OCI-LY7 (cell line): ENCODE measurements around the gene GSK3A. TPM values are rescaled to one million over a fixed set of nuclear protein-coding genes. Genes with fewer than 3 reads are reported as not detected.

ENCODE experiments used
- BruUV-seq: library from RNA; stranded (reverse); fragments of 400-500 nt; replicated peaks from 2 replicates; lab custom pipeline; 2021; lab: Mats Ljungman, UMichigan
- CTCF ChIA-PET: fragments of 300-600 bp; sonication (Branson Sonifier 250); formaldehyde crosslinking; loops from one replicate; lab custom pipeline; 2022; ENCODE audit warnings: antibody characterized with exemption; ENCODE audit not compliant: unreplicated experiment; lab: Charles Lee
- POLR2A ChIA-PET: fragments of 300-600 bp; sonication (Branson Sonifier 250); formaldehyde crosslinking; loops from one replicate; lab custom pipeline; 2022; ENCODE audit warnings: antibody characterized with exemption; lab: Charles Lee
- DNase-seq: peaks from one replicate; pipeline ENCODE4 v3.0.0-alpha.2; 2015; ENCODE audit warnings: low spot score
- H2AFZ ChIP-seq: fragments of 200-600 bp; sonication (generic), shearing (Covaris generic); 2 replicates; pipeline ENCODE4 v1.6.1; 2014; ENCODE audit warnings: mild to moderate bottlenecking, antibody characterized with exemption, low read length, moderate library complexity
- H3K27ac ChIP-seq: fragments of 200-600 bp; sonication (generic); 2 replicates; pipeline ENCODE4 v1.5.1; 2014; ENCODE audit warnings: mixed run types, low read depth, mild to moderate bottlenecking, moderate library complexity, low read length, inconsistent platforms; ENCODE audit not compliant: poor library complexity, severe bottlenecking
- H3K36me3 ChIP-seq: fragments of 200-600 bp; sonication (generic); 2 replicates; pipeline ENCODE4 v1.6.1; 2014; ENCODE audit warnings: mild to moderate bottlenecking, antibody characterized with exemption, low read length, moderate library complexity, mixed read lengths; ENCODE audit not compliant: insufficient read depth
- H3K4me1 ChIP-seq: fragments of 200-600 bp; sonication (generic); 2 replicates; pipeline ENCODE4 v1.5.1; 2014; ENCODE audit warnings: mild to moderate bottlenecking, low read length; ENCODE audit not compliant: insufficient read depth, poor library complexity, severe bottlenecking
- H3K4me2 ChIP-seq: fragments of 200-600 bp; sonication (generic); 2 replicates; pipeline ENCODE4 v1.6.1; 2014; ENCODE audit warnings: mild to moderate bottlenecking, low read length
- H3K4me3 ChIP-seq: fragments of 200-600 bp; sonication (generic); 2 replicates; pipeline ENCODE4 v1.5.1; 2014; ENCODE audit warnings: mild to moderate bottlenecking, low read depth, low read length; ENCODE audit not compliant: poor library complexity, severe bottlenecking
- H3K79me2 ChIP-seq: fragments of 200-600 bp; sonication (generic); 2 replicates; pipeline ENCODE4 v1.6.1; 2016; ENCODE audit warnings: low read depth, mild to moderate bottlenecking, low read length, moderate library complexity, mixed read lengths; ENCODE audit not compliant: insufficient read depth
- H3K9me2 ChIP-seq: fragments of 200-600 bp; sonication (generic); 2 replicates; pipeline ENCODE4 v1.6.1; 2016; ENCODE audit warnings: mild to moderate bottlenecking, low read length, mixed read lengths; ENCODE audit not compliant: insufficient read depth
- H3K9me3 ChIP-seq: fragments of 200-600 bp; sonication (generic); 2 replicates; pipeline ENCODE4 v1.6.1; 2014; ENCODE audit warnings: mild to moderate bottlenecking, mixed run types, low read length, mixed read lengths
- H4K20me1 ChIP-seq: fragments of 200-600 bp; sonication (generic); 2 replicates; pipeline ENCODE4 v1.6.1; 2014; ENCODE audit warnings: mild to moderate bottlenecking, antibody characterized with exemption, low read length, moderate library complexity, mixed read lengths; ENCODE audit not compliant: insufficient read depth
- EZH2phosphoT487 ChIP-seq: fragments of 200-600 bp; sonication (generic); IDR thresholded peaks from 2 replicates; pipeline ENCODE4 v1.6.1; 2018; ENCODE audit warnings: low read depth, borderline replicate concordance, mild to moderate bottlenecking, mixed run types, antibody characterized with exemption, low read length, moderate library complexity, mixed read lengths
- intact Hi-C: fragments of 100-400 bp; cut with micrococcal nuclease; formaldehyde crosslinking; loops from one replicate; pipeline ENCODE4 v1.10.0; 2022; ENCODE audit not compliant: unreplicated experiment
- total RNA-seq, 2 experiments: library from RNA; depleted of rRNA in 1 of 2; stranded (reverse); fragments of >200 nt in 1 of 2; shearing (Covaris generic) in 1 of 2; gene quantifications; 2 replicates each; pipeline ENCODE4 v1.2.3, GENCODE V29; 2014 to 2022
- TF ChIP-seq, protein P1 (sequence below): fragments of 200-600 bp; sonication (generic); conservative IDR thresholded peaks from 2 replicates; pipeline ENCODE4 v1.5.1; 2014; ENCODE audit warnings: mild to moderate bottlenecking, antibody characterized with exemption, low read length, moderate library complexity, mixed read lengths

GSK3A gene
- total RNA-seq, 2 experiments from 2014 or later: 20.9 to 29.2 TPM

- H3K36me3 ChIP-seq: peaks cover 92% of the 10 kb centered on the region
- POLR2A ChIA-PET: no interaction called here
- no peak overlapping the region for H3K4me3 ChIP-seq
- H4K20me1 ChIP-seq: no peaks in the 10 kb centered on the region
- intact Hi-C loops: no loop called here
- H3K4me2 ChIP-seq: no peak overlapping the region
- no peak overlapping the region for H3K27ac ChIP-seq
- no TSS peak for BruUV-seq
- no peak overlapping the region for H2AFZ ChIP-seq
- CTCF ChIA-PET: no interaction called here
- H3K9me3 ChIP-seq: no peaks in the 10 kb centered on the region
- no peak for DNase-seq
- H3K9me2 ChIP-seq: no peaks in the 10 kb centered on the region
- 0 out of 2 replicates have a peak, but pooled peaks cover 3% of the 10 kb centered on the region for H3K79me2 ChIP-seq
- peaks cover 14% of the 10 kb centered on the region for H3K4me1 ChIP-seq
- TF ChIP-seq, protein P1, sequence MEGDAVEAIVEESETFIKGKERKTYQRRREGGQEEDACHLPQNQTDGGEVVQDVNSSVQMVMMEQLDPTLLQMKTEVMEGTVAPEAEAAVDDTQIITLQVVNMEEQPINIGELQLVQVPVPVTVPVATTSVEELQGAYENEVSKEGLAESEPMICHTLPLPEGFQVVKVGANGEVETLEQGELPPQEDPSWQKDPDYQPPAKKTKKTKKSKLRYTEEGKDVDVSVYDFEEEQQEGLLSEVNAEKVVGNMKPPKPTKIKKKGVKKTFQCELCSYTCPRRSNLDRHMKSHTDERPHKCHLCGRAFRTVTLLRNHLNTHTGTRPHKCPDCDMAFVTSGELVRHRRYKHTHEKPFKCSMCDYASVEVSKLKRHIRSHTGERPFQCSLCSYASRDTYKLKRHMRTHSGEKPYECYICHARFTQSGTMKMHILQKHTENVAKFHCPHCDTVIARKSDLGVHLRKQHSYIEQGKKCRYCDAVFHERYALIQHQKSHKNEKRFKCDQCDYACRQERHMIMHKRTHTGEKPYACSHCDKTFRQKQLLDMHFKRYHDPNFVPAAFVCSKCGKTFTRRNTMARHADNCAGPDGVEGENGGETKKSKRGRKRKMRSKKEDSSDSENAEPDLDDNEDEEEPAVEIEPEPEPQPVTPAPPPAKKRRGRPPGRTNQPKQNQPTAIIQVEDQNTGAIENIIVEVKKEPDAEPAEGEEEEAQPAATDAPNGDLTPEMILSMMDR: no peak
- no peak for TF ChIP-seq EZH2phosphoT487
Observed at GRCh38 chr19:42206871-42207755, 35.3 kb downstream of the GSK3A start.

DNA sequence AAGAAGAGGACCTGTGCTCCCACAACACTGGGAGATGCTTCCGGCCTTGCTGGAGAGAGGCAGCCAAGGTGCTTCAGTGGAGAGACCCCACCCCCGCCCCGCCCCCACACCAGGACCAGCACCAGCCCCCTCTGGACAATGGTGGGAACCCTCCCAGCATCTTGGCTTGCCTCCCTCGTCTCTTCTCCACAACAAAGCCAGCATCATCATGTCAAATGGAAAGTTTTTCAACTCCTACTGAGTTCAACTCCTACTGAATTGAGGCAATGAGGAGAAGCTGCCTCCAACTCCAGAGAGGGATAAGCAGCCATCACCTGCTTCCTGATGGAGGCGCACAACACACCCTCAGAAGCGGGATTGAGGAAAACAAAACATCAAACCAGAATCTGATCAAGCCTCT, 37.7 kb downstream of the GSK3A start:
- H3K36me3 ChIP-seq: peaks cover 96% of the 10 kb centered on the region
- 0 out of 2 replicates have a peak, but pooled peaks cover 6% of the 10 kb centered on the region for H3K79me2 ChIP-seq
- ChIA-PET POLR2A (no interaction called here), CTCF (no interaction called here)
- 0 out of 2 replicates have a peak, but pooled peaks cover under 1% of the 10 kb centered on the region for H4K20me1 ChIP-seq
- no peak overlapping the region for H2AFZ ChIP-seq
- no peak overlapping the region for H3K4me3 ChIP-seq
- BruUV-seq: no TSS peak
- TF ChIP-seq, protein P1: no peak
- no peak for TF ChIP-seq EZH2phosphoT487
- DNase-seq: no peak
- H3K9me3 ChIP-seq: no peaks in the 10 kb centered on the region
- H3K27ac ChIP-seq: no peak overlapping the region
- intact Hi-C loops: no loop called here
- H3K4me1 ChIP-seq: peaks cover 38% of the 10 kb centered on the region
- no peak overlapping the region for H3K4me2 ChIP-seq
- no peaks in the 10 kb centered on the region for H3K9me2 ChIP-seq

DNA sequence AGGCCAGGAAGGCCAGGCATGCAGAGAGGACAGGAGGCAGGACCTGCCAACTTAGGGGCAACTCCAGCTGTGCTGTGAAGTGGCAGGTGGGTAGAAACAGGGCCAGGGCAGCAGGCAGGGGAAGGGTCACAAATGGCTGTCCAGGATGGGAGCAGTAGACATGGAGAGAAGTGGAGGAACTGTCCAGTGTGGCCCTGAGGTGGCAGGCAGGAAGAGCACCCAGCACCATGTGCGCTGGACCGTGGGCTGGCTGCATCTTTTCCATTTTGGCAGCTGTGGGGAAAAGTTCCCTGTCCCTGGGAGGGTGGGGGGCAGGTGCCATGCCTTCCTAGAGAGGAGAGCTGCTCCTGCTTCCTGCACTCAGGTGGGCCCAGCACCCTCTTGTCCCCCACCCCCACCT, 38.7 kb downstream of the GSK3A start:
- H3K79me2 ChIP-seq: peaks cover 6% of the 10 kb centered on the region; the same call in 1 of the 2 replicates
- H3K4me3 ChIP-seq: no peak overlapping the region
- H3K4me2 ChIP-seq: no peak overlapping the region
- H3K9me2 ChIP-seq: no peaks in the 10 kb centered on the region
- POLR2A ChIA-PET: no interaction called here
- H3K4me1 ChIP-seq: peaks cover 48% of the 10 kb centered on the region
- no peak for DNase-seq
- H2AFZ ChIP-seq: no peak overlapping the region
- H4K20me1 ChIP-seq: peaks cover 4% of the 10 kb centered on the region; the same call in 1 of the 2 replicates
- H3K36me3 ChIP-seq: peaks cover 95% of the 10 kb centered on the region
- no TSS peak for BruUV-seq
- intact Hi-C loops: no loop called here
- no peak overlapping the region for H3K27ac ChIP-seq
- CTCF ChIA-PET: no interaction called here
- H3K9me3 ChIP-seq: no peaks in the 10 kb centered on the region
- TF ChIP-seq, protein P1: no peak
- no peak for TF ChIP-seq EZH2phosphoT487
